Fibroblast of lung (primary cell): ENCODE results near the gene RRP12. TPM values are rescaled to one million over a fixed set of nuclear protein-coding genes. Genes with fewer than 3 reads are reported as not detected.

Experiments
- DNase-seq, 2 donors: peaks; one replicate each; pipeline versions ENCODE4 v3.0.0 to v3.0.0-alpha.2; 2010; ENCODE audit warnings: low read depth in 2 of 2
- H2AFZ ChIP-seq: 2 replicates; pipeline ENCODE4 v1.5.1; 2012; ENCODE audit warnings: low read length, control low read depth, inconsistent platforms
- H3K27ac ChIP-seq: 2 replicates; pipeline ENCODE4 v1.5.1; 2011; ENCODE audit warnings: low read length, control low read depth; ENCODE audit not compliant: insufficient read depth
- H3K27me3 ChIP-seq: 2 replicates; pipeline ENCODE4 v1.5.1; 2011; ENCODE audit warnings: mild to moderate bottlenecking, low read length; ENCODE audit not compliant: control insufficient read depth, insufficient read depth
- H3K36me3 ChIP-seq: 2 replicates; pipeline ENCODE4 v1.5.1; 2011; ENCODE audit warnings: low read length; ENCODE audit not compliant: control insufficient read depth, insufficient read depth
- H3K4me1 ChIP-seq: 2 replicates; pipeline ENCODE4 v1.5.1; 2011; ENCODE audit warnings: low read length; ENCODE audit not compliant: control insufficient read depth, insufficient read depth; ENCODE audit errors: extremely low read depth
- H3K4me2 ChIP-seq: 2 replicates; pipeline ENCODE4 v1.5.1; 2011; ENCODE audit warnings: low read length, control low read depth; ENCODE audit not compliant: insufficient read depth; ENCODE audit errors: extremely low read depth
- H3K4me3 ChIP-seq, 4 experiments: fragments of 200-600 bp in 1 of 4; sonication (generic) in 1 of 4; replicated peaks in 1 of 4; 2 replicates each; pipeline ENCODE4 v1.5.1; 2011 to 2016; ENCODE audit warnings: low read length in 4 of 4, low read depth in 3 of 4, mild to moderate bottlenecking in 3 of 4, control low read depth in 2 of 4, inconsistent platforms in 1 of 4, mixed read lengths in 1 of 4; ENCODE audit not compliant: insufficient read depth in 1 of 4; ENCODE audit errors: control extremely low read depth in 1 of 4
- H3K79me2 ChIP-seq: 2 replicates; pipeline ENCODE4 v1.5.1; 2012; ENCODE audit warnings: mild to moderate bottlenecking, low read length, inconsistent platforms; ENCODE audit not compliant: control insufficient read depth, insufficient read depth
- H3K9ac ChIP-seq: 2 replicates; pipeline ENCODE4 v1.5.1; 2011; ENCODE audit warnings: mild to moderate bottlenecking, low read length, control low read depth; ENCODE audit not compliant: insufficient read depth
- H3K9me3 ChIP-seq: 2 replicates; pipeline ENCODE4 v1.5.1; 2012; ENCODE audit warnings: low read depth, low read length; ENCODE audit not compliant: control insufficient read depth, insufficient read depth
- H4K20me1 ChIP-seq: 2 replicates; pipeline ENCODE4 v1.5.1; 2011; ENCODE audit warnings: low read length; ENCODE audit not compliant: control insufficient read depth, insufficient read depth; ENCODE audit errors: extremely low read depth
- CTCF ChIP-seq, 2 donors: IDR thresholded peaks in 1 of 2; conservative IDR thresholded peaks in 1 of 2; 1 replicate in 1 of 2; 2 replicates in 1 of 2; pipeline ENCODE4 v1.5.1; 2011 to 2012; ENCODE audit warnings: low read length in 2 of 2, control low read depth in 1 of 2, inconsistent platforms in 1 of 2, low read depth in 1 of 2, mild to moderate bottlenecking in 1 of 2
- EZH2 ChIP-seq: IDR thresholded peaks from 2 replicates; pipeline ENCODE4 v1.5.1; 2012; ENCODE audit warnings: low read length, control low read depth, mild to moderate bottlenecking; ENCODE audit errors: missing control alignments
- polyA plus RNA-seq, 2 donors: library from polyadenylated mRNA; depleted of rRNA in 1 of 2; stranded (reverse) in 1 of 2; unstranded in 1 of 2; fragments of >200 nt; gene quantifications; 2 replicates each; pipeline ENCODE4 v1.2.1, GENCODE V29; 2011 to 2012; ENCODE audit warnings: missing spikeins in 1 of 2
- total RNA-seq: library from RNA; depleted of rRNA; stranded (reverse); fragments of >200 nt; gene quantifications from 2 replicates; pipeline ENCODE4 v1.2.1, GENCODE V29; 2014

RRP12 gene
- total and polyA plus RNA-seq, 2 donors (not counting 1 experiment from before 2014, with no cell fraction given) = 6.1 to 10.7 TPM

GRCh38 chr10:97371696-97372095 is 29.4 kb downstream of the RRP12 start:
- Histone ChIP-seq H3K27ac (no peak overlapping the region), H3K79me2 (no peaks in the 10 kb centered on the region), H3K4me2 (no peak overlapping the region), H3K27me3 (no peaks in the 10 kb centered on the region), H3K36me3 (peaks cover 20% of the 10 kb centered on the region), H3K9ac (no peak overlapping the region), H3K4me3 (no peak overlapping the region), H4K20me1 (no peaks in the 10 kb centered on the region), H3K4me1 (no peaks in the 10 kb centered on the region), H2AFZ (no peak overlapping the region), H3K9me3 (no peaks in the 10 kb centered on the region)
- TF ChIP-seq EZH2 (no peak), CTCF (conservative IDR thresholded peaks at IDR 0.05 in 1 of 2, IDR thresholded peaks at IDR 0.05 in 1 of 2; ENCODE audit: low read depth in 1 of 2, low read length in 2 of 2) (no peak)
- DNase-seq = no peak

- Histone ChIP-seq H3K79me2 (no peaks in the 10 kb centered on the region), H2AFZ (no peak overlapping the region), H3K27me3 (no peaks in the 10 kb centered on the region), H3K4me2 (no peak overlapping the region), H3K4me3 (no peak overlapping the region), H3K36me3 (peaks cover 22% of the 10 kb centered on the region), H4K20me1 (no peaks in the 10 kb centered on the region), H3K4me1 (no peaks in the 10 kb centered on the region), H3K9me3 (no peaks in the 10 kb centered on the region), H3K27ac (no peak overlapping the region), H3K9ac (no peak overlapping the region)
- TF ChIP-seq CTCF (conservative IDR thresholded peaks at IDR 0.05 in 1 of 2, IDR thresholded peaks at IDR 0.05 in 1 of 2; ENCODE audit: low read depth in 1 of 2, low read length in 2 of 2) = no peak
- TF ChIP-seq EZH2 = no peak
- DNase-seq = no peak
These were observed 34.0 kb downstream of the RRP12 start for GRCh38 chr10:97367126-97367649.

GRCh38 chr10:97366572-97366971 is 34.6 kb downstream of the RRP12 start:
- no peaks in the 10 kb centered on the region for H3K79me2 ChIP-seq
- no peaks in the 10 kb centered on the region for H3K4me1 ChIP-seq
- H3K27ac ChIP-seq = no peak overlapping the region
- TF ChIP-seq CTCF (conservative IDR thresholded peaks at IDR 0.05 in 1 of 2, IDR thresholded peaks at IDR 0.05 in 1 of 2; ENCODE audit: low read depth in 1 of 2, low read length in 2 of 2) (no peak), EZH2 (no peak)
- H3K9me3 ChIP-seq = no peaks in the 10 kb centered on the region
- no peaks in the 10 kb centered on the region for H4K20me1 ChIP-seq
- H3K4me3 ChIP-seq = no peak overlapping the region
- H3K4me2 ChIP-seq = no peak overlapping the region
- no peaks in the 10 kb centered on the region for H3K27me3 ChIP-seq
- no peak for DNase-seq
- H2AFZ ChIP-seq = no peak overlapping the region
- peaks cover 19% of the 10 kb centered on the region for H3K36me3 ChIP-seq
- no peak overlapping the region for H3K9ac ChIP-seq
